Measurements from ENCODE around the gene THOP1. TPM values are rescaled to one million over a fixed set of nuclear protein-coding genes. Genes with fewer than 3 reads are reported as not detected.

Gene THOP1
- polyA plus RNA-seq, 2 of the 4 experiments (the other 2 are of a cell fraction): 43.5 to 90.5 TPM

DNA sequence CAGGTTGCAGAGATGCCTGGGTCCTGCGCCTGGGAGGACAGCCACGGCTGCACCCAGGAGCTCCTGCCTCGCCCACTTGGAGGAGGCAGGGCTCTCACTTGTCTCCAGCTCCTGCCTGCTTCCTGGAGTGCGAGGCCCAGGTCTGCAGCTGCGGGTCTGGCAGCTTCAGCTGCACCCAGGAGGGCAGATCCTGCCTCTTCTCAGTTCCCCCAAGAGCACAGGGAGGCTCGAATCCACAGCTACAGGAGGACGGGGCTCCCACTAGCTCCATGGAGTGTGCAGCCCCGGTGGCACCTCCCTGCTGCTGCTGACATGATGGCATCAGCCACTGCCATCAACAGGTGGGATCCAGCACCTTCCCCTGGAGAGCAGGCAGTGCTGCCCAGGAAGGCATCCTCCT is 38.8 kb downstream of the THOP1 start:
- Histone ChIP-seq H3K4me2 (no peak overlapping the region), H3K9me3 (peaks cover 8% of the 10 kb centered on the region; the same call in 1 of the 3 replicates), H3K4me3 (no peak overlapping the region), H3K27ac (no peak overlapping the region), H3K4me1 (no peaks in the 10 kb centered on the region; the same call in 2 of the 3 replicates)
- ATAC-seq: no peak
- FAIRE-seq: no peak
- TF ChIP-seq RFX5 (IDR thresholded peaks at IDR 0.05): no peak
- no peak for TF ChIP-seq SREBF2 (IDR thresholded peaks at IDR 0.05)
- TF ChIP-seq HOXA7 (CRISPR knock-in tag; IDR thresholded peaks at IDR 0.05): no peak
- TF ChIP-seq KDM5A (IDR thresholded peaks at IDR 0.05): no peak
- TF ChIP-seq SMC3 (IDR thresholded peaks at IDR 0.05): no peak
- no peak for TF ChIP-seq KDM1A (IDR thresholded peaks at IDR 0.05; ENCODE audit: low read depth)
- TF ChIP-seq GATA3 (IDR thresholded peaks at IDR 0.05; ENCODE audit: borderline replicate concordance): no peak
- TF ChIP-seq, protein P1, sequence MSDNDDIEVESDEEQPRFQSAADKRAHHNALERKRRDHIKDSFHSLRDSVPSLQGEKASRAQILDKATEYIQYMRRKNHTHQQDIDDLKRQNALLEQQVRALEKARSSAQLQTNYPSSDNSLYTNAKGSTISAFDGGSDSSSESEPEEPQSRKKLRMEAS (IDR thresholded peaks at IDR 0.05): no peak
- 47% methylated on average over 5 of the region's 8 CpGs for WGBS (ENCODE audit: missing lambda C conversion rate)
- CTCF ChIA-PET: no interaction called here
- no peak for DNase-seq (ENCODE audit: low read depth in 1 of 2, low spot score in 1 of 2)
- POLR2A ChIA-PET: no interaction called here

- H3K27ac ChIP-seq: no peak overlapping the region
- ATAC-seq (no peak), FAIRE-seq (no peak), DNase-seq (ENCODE audit: low read depth in 1 of 2, low spot score in 1 of 2) (no peak)
- H3K4me3 ChIP-seq: no peak overlapping the region
- H3K4me2 ChIP-seq: no peak overlapping the region
- WGBS (ENCODE audit: missing lambda C conversion rate): 46% methylated on average over 2 of the region's 2 CpGs
- ChIA-PET CTCF (no interaction called here), POLR2A (no interaction called here)
- H3K4me1 ChIP-seq: no peaks in the 10 kb centered on the region
- peaks cover 16% of the 10 kb centered on the region; the same call in 1 of the 3 replicates for H3K9me3 ChIP-seq
- TF ChIP-seq TFCP2L1 (CRISPR knock-in tag; IDR thresholded peaks at IDR 0.05) (no peak), RNF2 (IDR thresholded peaks at IDR 0.05; ENCODE audit: borderline replicate concordance, low read depth) (no peak), GATA3 (IDR thresholded peaks at IDR 0.05; ENCODE audit: borderline replicate concordance) (no peak), NPAS2 (CRISPR knock-in tag; IDR thresholded peaks at IDR 0.05; ENCODE audit: borderline replicate concordance) (no peak)
- TF ChIP-seq, protein P2, sequence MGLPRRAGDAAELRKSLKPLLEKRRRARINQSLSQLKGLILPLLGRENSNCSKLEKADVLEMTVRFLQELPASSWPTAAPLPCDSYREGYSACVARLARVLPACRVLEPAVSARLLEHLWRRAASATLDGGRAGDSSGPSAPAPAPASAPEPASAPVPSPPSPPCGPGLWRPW (IDR thresholded peaks at IDR 0.05): no peak
Observed at GRCh38 chr19:2827022-2827421, 41.7 kb downstream of the THOP1 start.

DNA sequence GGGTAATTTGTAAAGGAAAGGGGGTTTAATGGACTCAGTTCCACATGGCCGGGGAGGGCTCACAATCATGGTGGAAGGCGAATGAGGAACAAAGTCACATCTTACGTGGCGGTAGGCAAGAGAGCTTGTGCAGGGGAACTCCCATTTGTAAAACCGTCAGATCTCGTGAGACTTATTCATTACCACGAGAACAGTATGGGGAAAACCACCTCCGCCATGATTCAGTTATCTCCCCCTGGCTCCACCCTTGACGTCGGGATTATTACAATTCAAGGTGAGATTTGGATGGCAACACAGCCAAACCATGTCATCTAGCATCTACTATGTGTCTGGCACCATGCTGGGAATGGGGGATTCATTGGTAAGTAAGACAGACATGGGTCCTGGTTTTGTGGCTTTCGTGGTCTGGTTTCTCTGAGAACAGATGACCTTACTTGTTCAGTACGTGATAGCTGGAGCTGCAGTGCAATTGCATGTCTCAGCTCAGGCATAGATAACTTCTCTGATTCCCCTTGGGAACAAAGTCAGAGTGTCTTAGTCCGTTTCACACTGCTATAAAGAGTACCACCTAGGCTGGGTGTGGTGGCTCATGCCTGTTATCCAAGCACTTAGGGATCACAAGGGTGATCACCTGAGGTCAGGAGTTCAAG is 42.7 kb downstream of the THOP1 start:
- no peak overlapping the region for H3K4me3 ChIP-seq
- DNase-seq (ENCODE audit: low read depth in 1 of 2, low spot score in 1 of 2) (no peak), ATAC-seq (no peak), FAIRE-seq (no peak)
- H3K9me3 ChIP-seq: peaks cover 21% of the 10 kb centered on the region; the same call in 1 of the 3 replicates
- ChIA-PET POLR2A (no interaction called here), CTCF (interaction anchor here (0.7 kb wide), 1 partner anchor 318 kb away, joined by 3 read pairs; no protein-coding TSS in a partner anchor)
- H3K4me1 ChIP-seq: no peaks in the 10 kb centered on the region
- H3K4me2 ChIP-seq: no peak overlapping the region
- 54% methylated on average over 11 of the region's 13 CpGs for WGBS (ENCODE audit: missing lambda C conversion rate)
- no peak overlapping the region for H3K27ac ChIP-seq
- TF ChIP-seq REST (IDR thresholded peaks at IDR 0.05) (no peak), NPAS2 (CRISPR knock-in tag; IDR thresholded peaks at IDR 0.05; ENCODE audit: borderline replicate concordance) (no peak), BCL3 (IDR thresholded peaks at IDR 0.05) (no peak), GATA3 (IDR thresholded peaks at IDR 0.05; ENCODE audit: borderline replicate concordance) (no peak), JUNB (IDR thresholded peaks at IDR 0.05) (no peak), RFX5 (IDR thresholded peaks at IDR 0.05) (no peak), EP300 (IDR thresholded peaks at IDR 0.05) (no peak), KDM1A (IDR thresholded peaks at IDR 0.05; ENCODE audit: low read depth) (no peak), ZNF302 (CRISPR knock-in tag; IDR thresholded peaks at IDR 0.05) (no peak), CBX8 (IDR thresholded peaks at IDR 0.05) (no peak), POLR2A (IDR thresholded peaks at IDR 0.05; ENCODE audit: low read length) (no peak), ZSCAN20 (CRISPR knock-in tag; IDR thresholded peaks at IDR 0.05) (no peak), PHF8 (IDR thresholded peaks at IDR 0.05; ENCODE audit: borderline replicate concordance, low read depth) (no peak), ZFP36 (IDR thresholded peaks at IDR 0.05; ENCODE audit: borderline replicate concordance, partially characterized antibody) (no peak), RNF2 (IDR thresholded peaks at IDR 0.05; ENCODE audit: borderline replicate concordance, low read depth) (no peak)

All from A549 (cell line).